Cardiac fibroblast (primary cell): ENCODE measurements around the gene KHDRBS2.

Experiments
- DNase-seq, 2 donors: peaks; one replicate each; pipeline versions ENCODE4 v3.0.0 to v3.0.0-alpha.2; 2010; ENCODE audit warnings: low read depth in 2 of 2
- H3K4me3 ChIP-seq, 2 donors: replicated peaks in 1 of 2; 1 replicate in 1 of 2; 2 replicates in 1 of 2; pipeline ENCODE4 v1.5.1; 2011; ENCODE audit warnings: low read depth in 2 of 2, low read length in 2 of 2, mild to moderate bottlenecking in 2 of 2, moderate library complexity in 1 of 2
- CTCF ChIP-seq: IDR thresholded peaks from one replicate; pipeline ENCODE4 v1.5.1; 2011; ENCODE audit warnings: low read depth, mild to moderate bottlenecking, low read length, inconsistent platforms

KHDRBS2 gene

GRCh38 chr6:62288974-62289373, 2.9 kb upstream of the KHDRBS2 start:
- TF ChIP-seq CTCF, result no peak
- DNase-seq, result no peak
- no peak overlapping the region for H3K4me3 ChIP-seq

- no peak for DNase-seq
- no peak overlapping the region for H3K4me3 ChIP-seq
- no peak for TF ChIP-seq CTCF
Measured at GRCh38 chr6:62288562-62288961, 2.5 kb upstream of the KHDRBS2 start.

- no peak for TF ChIP-seq CTCF
Measured at GRCh38 chr6:62286470-62286843, 432 bp upstream of the KHDRBS2 start.

GRCh38 chr6:62284725-62285124, 1.3 kb downstream of the KHDRBS2 start:
- TF ChIP-seq CTCF, result no peak
- H3K4me3 ChIP-seq, result no peak overlapping the region
- no peak for DNase-seq

More at GRCh38 chr6:62286470-62286843, 432 bp upstream of the KHDRBS2 start:
- DNase-seq, result no peak
- no peak overlapping the region for H3K4me3 ChIP-seq

- H3K4me3 ChIP-seq, result no peak overlapping the region
- peak; percentile 22 to 52 for DNase-seq
Measured at GRCh38 chr6:62283796-62284411, 2.1 kb downstream of the KHDRBS2 start.

GRCh38 chr6:62283365-62283764, 2.7 kb downstream of the KHDRBS2 start:
- no peak for DNase-seq
- no peak for TF ChIP-seq CTCF
- H3K4me3 ChIP-seq, result no peak overlapping the region

More at GRCh38 chr6:62283796-62284411, 2.1 kb downstream of the KHDRBS2 start:
- TF ChIP-seq CTCF, result peak; percentile 46

GRCh38 chr6:62280099-62280498, 5.9 kb downstream of the KHDRBS2 start:
- DNase-seq, result no peak
- no peak for TF ChIP-seq CTCF
- H3K4me3 ChIP-seq, result no peak overlapping the region
